Islet of Langerhans (tissue), 1 donor: ENCODE results near the gene MAP3K13.

Source experiments
- FAIRE-seq: peaks from one replicate; lab custom pipeline; 2011; peaks lifted over from hg19 to GRCh38; lab: Jason Lieb, UNC

MAP3K13 gene

GRCh38 chr3:185508335-185508991 lies 145.5 kb downstream of the MAP3K13 start:
- no peak for FAIRE-seq

- FAIRE-seq: no peak
Measured at GRCh38 chr3:185511711-185512110, 148.8 kb downstream of the MAP3K13 start.

GRCh38 chr3:185517387-185518130 lies 154.6 kb downstream of the MAP3K13 start:
- no peak for FAIRE-seq

GRCh38 chr3:185519021-185519420 lies 156.1 kb downstream of the MAP3K13 start:
- no peak for FAIRE-seq

GRCh38 chr3:185521349-185522138 lies 158.6 kb downstream of the MAP3K13 start:
- FAIRE-seq: no peak

- FAIRE-seq: no peak
Measured at GRCh38 chr3:185526349-185526951, 163.5 kb downstream of the MAP3K13 start.

- FAIRE-seq: no peak
Measured at GRCh38 chr3:185527364-185527763, 164.4 kb downstream of the MAP3K13 start.

- FAIRE-seq: no peak
Measured at GRCh38 chr3:185528532-185528931, 165.6 kb downstream of the MAP3K13 start.

- FAIRE-seq: no peak
Measured at GRCh38 chr3:185530856-185531255, 167.9 kb downstream of the MAP3K13 start.

GRCh38 chr3:185532901-185533300 lies 170.0 kb downstream of the MAP3K13 start:
- FAIRE-seq: no peak

GRCh38 chr3:185534511-185534910 lies 171.6 kb downstream of the MAP3K13 start:
- no peak for FAIRE-seq

- peak; percentile 89 for FAIRE-seq
Measured at GRCh38 chr3:185537369-185537970, 174.5 kb downstream of the MAP3K13 start.
